ENCODE results near the gene SLC6A7. TPM values are rescaled to one million over a fixed set of nuclear protein-coding genes. Genes with fewer than 3 reads are reported as not detected.
A peak's percentile ranks its signal among the peaks of the same experiment; 100 is the strongest.

Gene SLC6A7
- total RNA-seq, 2 donors from 2014 or later: 13.2 to 30.4 TPM

GRCh38 chr5:150153957-150154617 lies 35.8 kb upstream of the SLC6A7 start:
- no peak for DNase-seq
- intact Hi-C loops (cut with DNase I, micrococcal nuclease): no loop called here
- ATAC-seq: no peak

- DNase-seq (no peak), ATAC-seq (no peak)
- intact Hi-C loops (cut with DNase I, micrococcal nuclease): no loop called here
Observed at GRCh38 chr5:150154618-150155128, 35.2 kb upstream of the SLC6A7 start.

- DNase-seq: peak; percentile 72 to 76
- intact Hi-C loops (cut with DNase I, micrococcal nuclease): no loop called here
- peak; percentile 32 for ATAC-seq
Observed at GRCh38 chr5:150155258-150156026, 34.4 kb upstream of the SLC6A7 start, which contains the start of gene PDGFRB. Gene PDGFRB (minus strand): TSS chr5:150155845. CDS start chr5:150137047, 18,798 bp downstream.

- no peak for DNase-seq
- intact Hi-C loops (cut with DNase I, micrococcal nuclease): no loop called here
- no peak for ATAC-seq
Observed at GRCh38 chr5:150156027-150156368, 33.9 kb upstream of the SLC6A7 start.

GRCh38 chr5:150156540-150156939 lies 33.3 kb upstream of the SLC6A7 start:
- intact Hi-C loops (cut with DNase I, micrococcal nuclease): no loop called here
- ATAC-seq: no peak

GRCh38 chr5:150157168-150157567 lies 32.7 kb upstream of the SLC6A7 start:
- DNase-seq: no peak
- intact Hi-C loops (cut with DNase I, micrococcal nuclease): no loop called here
- ATAC-seq: no peak

More at GRCh38 chr5:150156540-150156939, 33.3 kb upstream of the SLC6A7 start:
- DNase-seq: no peak

- ATAC-seq (no peak), DNase-seq (no peak)
- intact Hi-C loops (cut with DNase I, micrococcal nuclease): no loop called here
Observed at GRCh38 chr5:150158170-150158949, 31.5 kb upstream of the SLC6A7 start.

GRCh38 chr5:150159031-150159430 lies 30.8 kb upstream of the SLC6A7 start:
- ATAC-seq: no peak
- intact Hi-C loops (cut with DNase I, micrococcal nuclease): no loop called here
- DNase-seq: no peak

GRCh38 chr5:150159741-150160179 lies 30.1 kb upstream of the SLC6A7 start:
- intact Hi-C loops (cut with DNase I, micrococcal nuclease): loop anchor here in 1 of 2 donors (2.0 kb wide), 1 partner anchor 59 kb away; no protein-coding TSS in a partner anchor
- ATAC-seq (no peak), DNase-seq (no peak)

GRCh38 chr5:150160448-150161081 lies 29.3 kb upstream of the SLC6A7 start:
- ATAC-seq (no peak), DNase-seq (no peak)
- intact Hi-C loops (cut with DNase I, micrococcal nuclease): loop anchor here in 1 of 2 donors (2.0 kb wide), 1 partner anchor 58 kb away; no protein-coding TSS in a partner anchor

GRCh38 chr5:150161242-150162141 lies 28.4 kb upstream of the SLC6A7 start:
- intact Hi-C loops (cut with DNase I, micrococcal nuclease): loop anchor here in 1 of 2 donors (2.0 kb wide), 1 partner anchor 57 kb away; no protein-coding TSS in a partner anchor
- ATAC-seq (peak; percentile 67), DNase-seq (peak; percentile 88 to 94)

- DNase-seq: peak; percentile 86 to 94
- intact Hi-C loops (cut with DNase I, micrococcal nuclease): no loop called here
- peak; percentile 73 for ATAC-seq
Observed at GRCh38 chr5:150162142-150162513, 27.7 kb upstream of the SLC6A7 start.

- DNase-seq: no peak
- intact Hi-C loops (cut with DNase I, micrococcal nuclease): no loop called here
- ATAC-seq: no peak
Observed at GRCh38 chr5:150163035-150163434, 26.8 kb upstream of the SLC6A7 start.

GRCh38 chr5:150163547-150164059 lies 26.3 kb upstream of the SLC6A7 start:
- intact Hi-C loops (cut with DNase I, micrococcal nuclease): no loop called here
- DNase-seq (peak; percentile 82), ATAC-seq (peak; percentile 43)

GRCh38 chr5:150164211-150164980 lies 25.5 kb upstream of the SLC6A7 start:
- intact Hi-C loops (cut with DNase I, micrococcal nuclease): no loop called here
- DNase-seq (peak; percentile 64 to 78), ATAC-seq (peak; percentile 22)

- no peak for ATAC-seq
Observed at GRCh38 chr5:150166037-150166649, 23.7 kb upstream of the SLC6A7 start.

More at GRCh38 chr5:150166037-150166649, 23.7 kb upstream of the SLC6A7 start:
- intact Hi-C loops (cut with DNase I, micrococcal nuclease): no loop called here
- DNase-seq: no peak
